ENCODE data around the gene SNX24. TPM values are rescaled to one million over a fixed set of nuclear protein-coding genes. Genes with fewer than 3 reads are reported as not detected.

Gene SNX24
- total and polyA plus RNA-seq, 10 of the 15 experiments (the other 5 are each of a cell fraction or from before 2014, with no cell fraction given) = 0.15 to 6.6 (median 4.1) TPM

DNA sequence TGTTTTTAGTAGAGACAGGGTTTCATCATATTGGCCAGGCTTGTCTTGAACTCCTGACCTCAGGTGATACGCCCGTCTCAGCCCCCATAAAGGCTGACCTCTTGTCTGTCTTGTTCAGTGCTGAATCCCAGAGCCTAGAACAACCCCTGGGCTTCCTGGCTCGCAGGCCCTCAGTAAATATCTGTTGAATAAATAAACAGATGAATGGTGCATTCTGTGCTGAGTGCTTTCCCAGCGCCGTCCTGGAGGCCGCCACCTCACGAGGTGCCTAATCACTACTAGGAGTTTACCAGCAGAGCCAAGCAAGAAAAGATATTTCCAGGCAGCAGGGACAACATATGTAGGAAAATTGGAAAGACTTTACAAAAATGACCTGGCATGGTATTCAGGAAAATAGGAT is 88.5 kb downstream of the SNX24 start:
- H3K27me3 ChIP-seq (replicated peaks in 1 of 2; ENCODE audit: control insufficient read depth in 2 of 2, insufficient read depth in 2 of 2, low read length in 1 of 2) = no peaks in the 10 kb centered on the region
- FAIRE-seq (no peak), ATAC-seq (no peak), DNase-seq (ENCODE audit: low read depth, low spot score) (no peak)
- no peaks in the 10 kb centered on the region for H4K20me1 ChIP-seq (ENCODE audit: control insufficient read depth, insufficient read depth)
- no peaks in the 10 kb centered on the region for H3K79me2 ChIP-seq (ENCODE audit: control insufficient read depth, insufficient read depth, low read length)
- H3K9me3 ChIP-seq (replicated peaks; ENCODE audit: control insufficient read depth, insufficient read depth, low read length) = no peaks in the 10 kb centered on the region
- WGBS (ENCODE audit: insufficient coverage, insufficient replicate concordance, low lambda C conversion rate, missing lambda C conversion rate) = 53% methylated on average over 7 of the region's 7 CpGs
- H3K4me1 ChIP-seq (ENCODE audit: control insufficient read depth, insufficient read depth, low read length) = no peaks in the 10 kb centered on the region
- ChIA-PET POLR2A (no interaction called here), CTCF (interaction anchor here (1.0 kb wide), 1 partner anchor 37 kb away, joined by 3 read pairs; no protein-coding TSS in a partner anchor), SMC1A (ENCODE audit: uncharacterized antibody, unreplicated experiment) (no interaction called here), RAD21 (ENCODE audit: unreplicated experiment) (no interaction called here)
- in situ Hi-C loops (cut with MboI) (no loop called here), intact Hi-C loops (cut with micrococcal nuclease; ENCODE audit: unreplicated experiment) (no loop called here)
- no peak overlapping the region for H3K9ac ChIP-seq (ENCODE audit: control insufficient read depth, insufficient read depth, low read length)
- H3K36me3 ChIP-seq (ENCODE audit: control insufficient read depth in 2 of 2, insufficient read depth in 2 of 2, low read length in 1 of 2) = no peaks in the 10 kb centered on the region
- no peak for TF ChIP-seq ATF3 (IDR thresholded peaks at IDR 0.05; ENCODE audit: borderline replicate concordance, extremely low read depth, low read depth, low read length)
- no peak for TF ChIP-seq STAT1 (conservative IDR thresholded peaks at IDR 0.05)
- no peak for TF ChIP-seq MAX (IDR thresholded peaks at IDR 0.05; ENCODE audit: low read depth, low read length)
- TF ChIP-seq NR2C2 (IDR thresholded peaks at IDR 0.05; ENCODE audit: borderline replicate concordance, control insufficient read depth, insufficient read length, low read depth) = no peak
- no peak for TF ChIP-seq NFXL1 (IDR thresholded peaks at IDR 0.05; ENCODE audit: borderline replicate concordance)
- TF ChIP-seq ZNF687 (IDR thresholded peaks at IDR 0.05) = no peak
- TF ChIP-seq NFIC (IDR thresholded peaks at IDR 0.05; ENCODE audit: low read depth, low read length) = no peak
- TF ChIP-seq, protein P1, sequence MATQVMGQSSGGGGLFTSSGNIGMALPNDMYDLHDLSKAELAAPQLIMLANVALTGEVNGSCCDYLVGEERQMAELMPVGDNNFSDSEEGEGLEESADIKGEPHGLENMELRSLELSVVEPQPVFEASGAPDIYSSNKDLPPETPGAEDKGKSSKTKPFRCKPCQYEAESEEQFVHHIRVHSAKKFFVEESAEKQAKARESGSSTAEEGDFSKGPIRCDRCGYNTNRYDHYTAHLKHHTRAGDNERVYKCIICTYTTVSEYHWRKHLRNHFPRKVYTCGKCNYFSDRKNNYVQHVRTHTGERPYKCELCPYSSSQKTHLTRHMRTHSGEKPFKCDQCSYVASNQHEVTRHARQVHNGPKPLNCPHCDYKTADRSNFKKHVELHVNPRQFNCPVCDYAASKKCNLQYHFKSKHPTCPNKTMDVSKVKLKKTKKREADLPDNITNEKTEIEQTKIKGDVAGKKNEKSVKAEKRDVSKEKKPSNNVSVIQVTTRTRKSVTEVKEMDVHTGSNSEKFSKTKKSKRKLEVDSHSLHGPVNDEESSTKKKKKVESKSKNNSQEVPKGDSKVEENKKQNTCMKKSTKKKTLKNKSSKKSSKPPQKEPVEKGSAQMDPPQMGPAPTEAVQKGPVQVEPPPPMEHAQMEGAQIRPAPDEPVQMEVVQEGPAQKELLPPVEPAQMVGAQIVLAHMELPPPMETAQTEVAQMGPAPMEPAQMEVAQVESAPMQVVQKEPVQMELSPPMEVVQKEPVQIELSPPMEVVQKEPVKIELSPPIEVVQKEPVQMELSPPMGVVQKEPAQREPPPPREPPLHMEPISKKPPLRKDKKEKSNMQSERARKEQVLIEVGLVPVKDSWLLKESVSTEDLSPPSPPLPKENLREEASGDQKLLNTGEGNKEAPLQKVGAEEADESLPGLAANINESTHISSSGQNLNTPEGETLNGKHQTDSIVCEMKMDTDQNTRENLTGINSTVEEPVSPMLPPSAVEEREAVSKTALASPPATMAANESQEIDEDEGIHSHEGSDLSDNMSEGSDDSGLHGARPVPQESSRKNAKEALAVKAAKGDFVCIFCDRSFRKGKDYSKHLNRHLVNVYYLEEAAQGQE (IDR thresholded peaks at IDR 0.05; ENCODE audit: low read depth, low read length) = no peak
- TF ChIP-seq YBX1 (IDR thresholded peaks at IDR 0.05) = no peak
- no peak for TF ChIP-seq JUND (IDR thresholded peaks at IDR 0.05; ENCODE audit: low read depth, low read length)
- TF ChIP-seq RBBP5 (conservative IDR thresholded peaks at IDR 0.05) = no peak
- no peak for TF ChIP-seq IRF5 (IDR thresholded peaks at IDR 0.05; ENCODE audit: borderline replicate concordance)
- TF ChIP-seq HDAC2 (IDR thresholded peaks at IDR 0.05) = no peak
- TF ChIP-seq BRCA1 (IDR thresholded peaks at IDR 0.05; ENCODE audit: low read depth, low read length) = no peak
- TF ChIP-seq IKZF1 (conservative IDR thresholded peaks at IDR 0.05) = no peak
- H2AFZ ChIP-seq (ENCODE audit: control insufficient read depth, low read depth, low read length) = no peak overlapping the region
- no peak overlapping the region for H3K27ac ChIP-seq (ENCODE audit: control insufficient read depth, insufficient read depth)
- no TSS peak for BruUV-seq (replicated peaks)
- no peak overlapping the region for H3K4me2 ChIP-seq (ENCODE audit: control insufficient read depth, insufficient read depth)
- no peak overlapping the region for H3K4me3 ChIP-seq
